Suprapubic skin (tissue), 4 donors: Measurements from ENCODE around the gene ZNF407. TPM values are rescaled to one million over a fixed set of nuclear protein-coding genes. Genes with fewer than 3 reads are reported as not detected.

Experiments
- DNase-seq, 2 donors: peaks; one replicate each; pipeline ENCODE4 v3.0.0-alpha.2; 2019; ENCODE audit warnings: low spot score in 2 of 2
- H3K27ac ChIP-seq: fragments of 200-600 bp; sonication (generic); one replicate; pipeline ENCODE4 v1.5.1; 2019
- H3K27me3 ChIP-seq: fragments of 200-600 bp; sonication (generic); one replicate; pipeline ENCODE4 v1.5.1; 2019
- H3K36me3 ChIP-seq: fragments of 200-600 bp; sonication (generic); one replicate; pipeline ENCODE4 v1.5.1; 2019
- H3K4me1 ChIP-seq: fragments of 200-600 bp; sonication (generic); one replicate; pipeline ENCODE4 v1.5.1; 2019
- H3K4me3 ChIP-seq: fragments of 200-600 bp; sonication (generic); one replicate; pipeline ENCODE4 v1.5.1; 2019; ENCODE audit warnings: mild to moderate bottlenecking
- H3K9me3 ChIP-seq: fragments of 200-600 bp; sonication (generic); one replicate; pipeline ENCODE4 v1.5.1; 2019
- CTCF ChIP-seq, 2 donors: fragments of 200-600 bp in 1 of 2; fragments of 450-650 bp in 1 of 2; sonication (generic) in 1 of 2; IDR thresholded peaks; one replicate each; pipeline ENCODE4 v1.5.1; 2016 to 2019; ENCODE audit warnings: antibody characterized with exemption in 2 of 2, mild to moderate bottlenecking in 1 of 2, moderate library complexity in 1 of 2
- EP300 ChIP-seq: sonication (generic); formaldehyde crosslinking; IDR thresholded peaks from one replicate; pipeline ENCODE4 v1.6.1; 2017; ENCODE audit warnings: antibody characterized with exemption
- POLR2A ChIP-seq, 2 donors: fragments of 450-650 bp; IDR thresholded peaks; one replicate each; pipeline ENCODE4 v1.6.1; 2017; ENCODE audit warnings: antibody characterized with exemption in 2 of 2, mild to moderate bottlenecking in 2 of 2, moderate library complexity in 2 of 2
- POLR2AphosphoS5 ChIP-seq, 3 donors: sonication (generic); formaldehyde crosslinking; IDR thresholded peaks; one replicate each; pipeline ENCODE4 v1.6.1; 2017; ENCODE audit warnings: antibody characterized with exemption in 3 of 3
- WGBS: methylation state at CpG from one replicate; pipeline ENCODE4 v1.1.5; 2018; 5-methylcytosine and 5-hydroxymethylcytosine counted together
- total RNA-seq, 4 donors: library from RNA; depleted of rRNA; stranded (reverse); fragments of >200 nt; gene quantifications; one replicate each; pipeline ENCODE4 v1.1.0, GENCODE V29; 2016

Gene ZNF407
- total RNA-seq, 4 donors from 2014 or later, result 10.7 to 22.1 (median 13.8) TPM

- no peaks in the 10 kb centered on the region for H3K36me3 ChIP-seq
- no peak overlapping the region for H3K27ac ChIP-seq
- H3K4me1 ChIP-seq, result no peaks in the 10 kb centered on the region
- H3K9me3 ChIP-seq, result no peaks in the 10 kb centered on the region
- no peak overlapping the region for H3K4me3 ChIP-seq
- no peaks in the 10 kb centered on the region for H3K27me3 ChIP-seq
- 88% methylated on average over 5 of the region's 5 CpGs for WGBS
- TF ChIP-seq POLR2A (IDR thresholded peaks at IDR 0.05) (no peak), POLR2AphosphoS5 (IDR thresholded peaks at IDR 0.05) (no peak), EP300 (no peak), CTCF (IDR thresholded peaks at IDR 0.05) (no peak)
- no peak for DNase-seq
Observed at GRCh38 chr18:74728586-74728985, 130.9 kb downstream of the ZNF407 start.

GRCh38 chr18:74731097-74731496 is 133.4 kb downstream of the ZNF407 start:
- 95% methylated on average over 5 of the region's 5 CpGs for WGBS
- TF ChIP-seq POLR2AphosphoS5 (IDR thresholded peaks at IDR 0.05) (no peak), EP300 (no peak), POLR2A (IDR thresholded peaks at IDR 0.05) (no peak), CTCF (IDR thresholded peaks at IDR 0.05) (no peak)
- Histone ChIP-seq H3K27me3 (no peaks in the 10 kb centered on the region), H3K36me3 (no peaks in the 10 kb centered on the region), H3K4me3 (no peak overlapping the region), H3K9me3 (no peaks in the 10 kb centered on the region), H3K27ac (no peak overlapping the region), H3K4me1 (no peaks in the 10 kb centered on the region)
- no peak for DNase-seq

GRCh38 chr18:74732380-74732779 is 134.7 kb downstream of the ZNF407 start:
- TF ChIP-seq POLR2AphosphoS5 (IDR thresholded peaks at IDR 0.05) (no peak), POLR2A (IDR thresholded peaks at IDR 0.05) (no peak), EP300 (no peak), CTCF (IDR thresholded peaks at IDR 0.05) (no peak)
- H3K4me3 ChIP-seq, result no peak overlapping the region
- H3K36me3 ChIP-seq, result no peaks in the 10 kb centered on the region
- no peaks in the 10 kb centered on the region for H3K9me3 ChIP-seq
- DNase-seq, result no peak
- H3K27ac ChIP-seq, result no peak overlapping the region
- H3K4me1 ChIP-seq, result no peaks in the 10 kb centered on the region
- WGBS, result 96% methylated on average over 1 of the region's 1 CpG
- H3K27me3 ChIP-seq, result no peaks in the 10 kb centered on the region

- 89% methylated on average over 3 of the region's 3 CpGs for WGBS
- Histone ChIP-seq H3K4me3 (no peak overlapping the region), H3K27ac (no peak overlapping the region), H3K9me3 (no peaks in the 10 kb centered on the region), H3K27me3 (no peaks in the 10 kb centered on the region), H3K36me3 (no peaks in the 10 kb centered on the region), H3K4me1 (no peaks in the 10 kb centered on the region)
- no peak for DNase-seq
- TF ChIP-seq POLR2A (IDR thresholded peaks at IDR 0.05) (no peak), CTCF (IDR thresholded peaks at IDR 0.05) (no peak), POLR2AphosphoS5 (IDR thresholded peaks at IDR 0.05) (no peak)
Observed at GRCh38 chr18:74733598-74733997, 135.9 kb downstream of the ZNF407 start.

GRCh38 chr18:74734013-74734444 is 136.4 kb downstream of the ZNF407 start:
- no peak overlapping the region for H3K4me3 ChIP-seq
- WGBS, result 81% methylated on average over 11 of the region's 11 CpGs
- no peak overlapping the region for H3K27ac ChIP-seq
- no peak for DNase-seq
- TF ChIP-seq POLR2A (IDR thresholded peaks at IDR 0.05) (no peak), POLR2AphosphoS5 (IDR thresholded peaks at IDR 0.05) (no peak), EP300 (no peak), CTCF (IDR thresholded peaks at IDR 0.05) (no peak)
- no peaks in the 10 kb centered on the region for H3K27me3 ChIP-seq
- no peaks in the 10 kb centered on the region for H3K9me3 ChIP-seq
- no peaks in the 10 kb centered on the region for H3K36me3 ChIP-seq
- no peaks in the 10 kb centered on the region for H3K4me1 ChIP-seq
